Measurements from ENCODE around the gene MUTYH. TPM values are rescaled to one million over a fixed set of nuclear protein-coding genes. Genes with fewer than 3 reads are reported as not detected.

Gene MUTYH
- total and polyA plus RNA-seq, 9 of the 15 experiments (the other 6 are each of a cell fraction or from before 2014, with no cell fraction given): 3.4 to 53.5 (median 29.0) TPM

- TF ChIP-seq GATAD2B (IDR thresholded peaks at IDR 0.05; ENCODE audit: borderline replicate concordance): no peak
- no peak for TF ChIP-seq ZFPM2 (CRISPR knock-in tag; IDR thresholded peaks at IDR 0.05)
- TF ChIP-seq RHOXF2B (CRISPR knock-in tag; conservative IDR thresholded peaks at IDR 0.05): 0 out of 2 replicates have a peak, but pooled peaks have one; percentile 4
- TF ChIP-seq ESRRA (IDR thresholded peaks at IDR 0.05; ENCODE audit: borderline replicate concordance, low read depth): peak; percentile 76; the same call in 1 of the 2 replicates
- peak; percentile 89 for TF ChIP-seq RBBP5 (IDR thresholded peaks at IDR 0.05; ENCODE audit: borderline replicate concordance, insufficient read depth, low read length, poor library complexity, severe bottlenecking)
- TF ChIP-seq NELFE (IDR thresholded peaks at IDR 0.05; ENCODE audit: insufficient read depth, insufficient read length): no peak
- TF ChIP-seq SNIP1 (IDR thresholded peaks at IDR 0.05; ENCODE audit: low read depth): peak; percentile 48; the same call in 1 of the 2 replicates
- no peak for TF ChIP-seq ZNF184 (CRISPR knock-in tag; IDR thresholded peaks at IDR 0.05)
- peak; percentile 98 for TF ChIP-seq EP400 (IDR thresholded peaks at IDR 0.05)
- 0 out of 2 replicates have a peak, but pooled peaks have one; percentile 5 for TF ChIP-seq TRIM25 (IDR thresholded peaks at IDR 0.05; ENCODE audit: borderline replicate concordance)
- TF ChIP-seq COPS2 (conservative IDR thresholded peaks at IDR 0.05): no peak
- 0 out of 2 replicates have a peak, but pooled peaks have one; percentile 73 for TF ChIP-seq NR4A1 (CRISPR knock-in tag; IDR thresholded peaks at IDR 0.05)
- no peak for TF ChIP-seq NR4A1 (tag; IDR thresholded peaks at IDR 0.05)
- 0 out of 2 replicates have a peak, but pooled peaks have one; percentile 23 for TF ChIP-seq BHLHE40 (IDR thresholded peaks at IDR 0.05; ENCODE audit: low read length)
- no peak for TF ChIP-seq YBX1 (IDR thresholded peaks at IDR 0.05)
- TF ChIP-seq E2F1 (CRISPR knock-in tag; IDR thresholded peaks at IDR 0.05): peak; percentile 98
- TF ChIP-seq HDAC1 (IDR thresholded peaks at IDR 0.05): peak in 1 of 2 experiments; percentile 82; a peak in 1 of 4 replicates
- TF ChIP-seq XRCC3 (IDR thresholded peaks at IDR 0.05): no peak
- TF ChIP-seq ZBTB2 (IDR thresholded peaks at IDR 0.05): no peak
- TF ChIP-seq HDAC8 (tag; IDR thresholded peaks at IDR 0.05): peak; percentile 21; the same call in 1 of the 2 replicates
Observed at GRCh38 chr1:45339789-45340558, at the start of gene MUTYH, which contains the start of gene TOE1 (continued).

Data from K562 (cell line).